ENCODE data around the gene OR10G4.
"Not testable (repeated sequence)": the region's sequence is repeated elsewhere in the genome, so short reads cannot be mapped to it uniquely, and the experiment has no call there.

OR10G4 gene

GRCh38 chr11:124012697-124013096, at the start of gene OR10G4:
TSS of gene OR10G4 (plus strand) at chr11:124012997. CDS start at chr11:124015575, 2,578 bp downstream.
- DNase-seq = no peak

- DNase-seq = no peak
Measured at GRCh38 chr11:123973816-123974215, 39.0 kb upstream of the OR10G4 start.

GRCh38 chr11:123976770-123977560, 35.8 kb upstream of the OR10G4 start:
- DNase-seq = no peak

- DNase-seq = no peak
Measured at GRCh38 chr11:123977731-123978347, 35.0 kb upstream of the OR10G4 start, which contains the start of gene OR10S1. TSS of gene OR10S1 (minus strand) at chr11:123977781. CDS start at chr11:123977664, 117 bp downstream.

GRCh38 chr11:123979311-123979710, 33.5 kb upstream of the OR10G4 start:
- DNase-seq = no peak

- DNase-seq = no peak
Measured at GRCh38 chr11:123995119-123995518, 17.7 kb upstream of the OR10G4 start, which contains the start of gene OR10G6. TSS of gene OR10G6 (minus strand) at chr11:123995161. CDS start at chr11:123995161, 0 bp downstream.

GRCh38 chr11:124015837-124016236, 3.0 kb downstream of the OR10G4 start:
- DNase-seq = not testable (repeated sequence)

- no peak for DNase-seq
Measured at GRCh38 chr11:124026498-124026897, 13.7 kb downstream of the OR10G4 start, which contains the start of gene OR10G8. TSS of gene OR10G8 (plus strand) at chr11:124026798. CDS start at chr11:124029623, 2,825 bp downstream.

GRCh38 chr11:124036666-124037065, 23.9 kb downstream of the OR10G4 start:
- DNase-seq = no peak

GRCh38 chr11:124039557-124039956, 26.8 kb downstream of the OR10G4 start:
- DNase-seq = no peak

GRCh38 chr11:124041254-124041653, 28.5 kb downstream of the OR10G4 start, which contains the start of gene OR10G7:
TSS of gene OR10G7 (minus strand) at chr11:124041325. CDS start at chr11:124039001, 2,324 bp downstream.
- DNase-seq = no peak

GRCh38 chr11:124043420-124043819, 30.6 kb downstream of the OR10G4 start:
- no peak for DNase-seq

- DNase-seq = no peak
Measured at GRCh38 chr11:124050748-124051147, 38.0 kb downstream of the OR10G4 start.

- no peak for DNase-seq
Measured at GRCh38 chr11:124052966-124053365, 40.2 kb downstream of the OR10G4 start.
